ENCODE results near the gene DIS3. TPM values are rescaled to one million over a fixed set of nuclear protein-coding genes. Genes with fewer than 3 reads are reported as not detected.

Gene DIS3
- total RNA-seq = 33.9 and 38.4 TPM in 2 replicates

- peaks cover 12% of the 10 kb centered on the region for H3K4me1 ChIP-seq (ENCODE audit: insufficient read depth, low read length)
- peak; percentile 96 for DNase-seq (ENCODE audit: insufficient read length, low spot score, missing footprints)
- H3K4me2 ChIP-seq (ENCODE audit: insufficient read depth, low read length) = peak within 1 kb of the TSS; percentile 85
- peaks cover 22% of the 10 kb centered on the region for H3K36me3 ChIP-seq (ENCODE audit: insufficient read depth, low read length)
- peaks cover 91% of the 10 kb centered on the region for H3K79me2 ChIP-seq (ENCODE audit: insufficient read depth, low read length)
- H3K4me3 ChIP-seq (ENCODE audit: insufficient read depth, low read length) = peak within 1 kb of the TSS; percentile 93
- H2AFZ ChIP-seq (ENCODE audit: low read length) = peak within 1 kb of the TSS; percentile 95
- no peaks in the 10 kb centered on the region for H3K9me3 ChIP-seq (ENCODE audit: low read depth, low read length)
- H4K20me1 ChIP-seq (ENCODE audit: insufficient read depth, low read length) = peaks cover 8% of the 10 kb centered on the region
- H3K27ac ChIP-seq (ENCODE audit: low read depth, low read length) = peak within 1 kb of the TSS; percentile 81
- peak; percentile 7 for TF ChIP-seq CTCF (IDR thresholded peaks at IDR 0.05; ENCODE audit: extremely low read depth, low read depth, low read length)
- H3K27me3 ChIP-seq (ENCODE audit: insufficient read depth, low read length) = no peaks in the 10 kb centered on the region
Measured at GRCh38 chr13:72781451-72782439, at the start of gene DIS3, which contains the start of gene PIBF1. Gene DIS3, minus strand, starts transcription at chr13:72781900. Its CDS starts 68 bp downstream, at chr13:72781832. Gene PIBF1, plus strand, starts transcription at chr13:72782133. Its CDS starts 1,337 bp downstream, at chr13:72783470.

- no peak for TF ChIP-seq CTCF (IDR thresholded peaks at IDR 0.05; ENCODE audit: extremely low read depth, low read depth, low read length)
- H3K4me1 ChIP-seq (ENCODE audit: insufficient read depth, low read length) = no peaks in the 10 kb centered on the region
- H3K4me2 ChIP-seq (ENCODE audit: insufficient read depth, low read length) = no peak overlapping the region
- H3K79me2 ChIP-seq (ENCODE audit: insufficient read depth, low read length) = no peaks in the 10 kb centered on the region
- peaks cover 14% of the 10 kb centered on the region for H3K36me3 ChIP-seq (ENCODE audit: insufficient read depth, low read length)
- no peaks in the 10 kb centered on the region for H4K20me1 ChIP-seq (ENCODE audit: insufficient read depth, low read length)
- no peak for DNase-seq (ENCODE audit: insufficient read length, low spot score, missing footprints)
- no peaks in the 10 kb centered on the region for H3K27me3 ChIP-seq (ENCODE audit: insufficient read depth, low read length)
- H3K27ac ChIP-seq (ENCODE audit: low read depth, low read length) = no peak overlapping the region
- H2AFZ ChIP-seq (ENCODE audit: low read length) = no peak overlapping the region
- H3K4me3 ChIP-seq (ENCODE audit: insufficient read depth, low read length) = no peak overlapping the region
- no peaks in the 10 kb centered on the region for H3K9me3 ChIP-seq (ENCODE audit: low read depth, low read length)
Measured at GRCh38 chr13:72823724-72824123, 42.0 kb upstream of the DIS3 start.

GRCh38 chr13:72823081-72823480 is 41.4 kb upstream of the DIS3 start:
- TF ChIP-seq CTCF (IDR thresholded peaks at IDR 0.05; ENCODE audit: extremely low read depth, low read depth, low read length) = no peak

GRCh38 chr13:72820898-72821279 is 39.2 kb upstream of the DIS3 start:
- Histone ChIP-seq H3K27ac (ENCODE audit: low read depth, low read length) (no peak overlapping the region), H3K4me2 (ENCODE audit: insufficient read depth, low read length) (no peak overlapping the region), H3K79me2 (ENCODE audit: insufficient read depth, low read length) (no peaks in the 10 kb centered on the region), H3K4me1 (ENCODE audit: insufficient read depth, low read length) (no peaks in the 10 kb centered on the region), H3K4me3 (ENCODE audit: insufficient read depth, low read length) (no peak overlapping the region), H4K20me1 (ENCODE audit: insufficient read depth, low read length) (no peaks in the 10 kb centered on the region), H3K27me3 (ENCODE audit: insufficient read depth, low read length) (no peaks in the 10 kb centered on the region), H3K36me3 (ENCODE audit: insufficient read depth, low read length) (peaks cover 7% of the 10 kb centered on the region), H3K9me3 (ENCODE audit: low read depth, low read length) (no peaks in the 10 kb centered on the region), H2AFZ (ENCODE audit: low read length) (no peak overlapping the region)
- no peak for DNase-seq (ENCODE audit: insufficient read length, low spot score, missing footprints)
- no peak for TF ChIP-seq CTCF (IDR thresholded peaks at IDR 0.05; ENCODE audit: extremely low read depth, low read depth, low read length)

More at GRCh38 chr13:72823081-72823480, 41.4 kb upstream of the DIS3 start:
- no peaks in the 10 kb centered on the region for H3K27me3 ChIP-seq (ENCODE audit: insufficient read depth, low read length)
- H2AFZ ChIP-seq (ENCODE audit: low read length) = no peak overlapping the region
- DNase-seq (ENCODE audit: insufficient read length, low spot score, missing footprints) = no peak
- no peak overlapping the region for H3K4me3 ChIP-seq (ENCODE audit: insufficient read depth, low read length)
- H4K20me1 ChIP-seq (ENCODE audit: insufficient read depth, low read length) = no peaks in the 10 kb centered on the region
- H3K79me2 ChIP-seq (ENCODE audit: insufficient read depth, low read length) = no peaks in the 10 kb centered on the region
- H3K4me2 ChIP-seq (ENCODE audit: insufficient read depth, low read length) = no peak overlapping the region
- H3K9me3 ChIP-seq (ENCODE audit: low read depth, low read length) = no peaks in the 10 kb centered on the region
- peaks cover 14% of the 10 kb centered on the region for H3K36me3 ChIP-seq (ENCODE audit: insufficient read depth, low read length)
- no peak overlapping the region for H3K27ac ChIP-seq (ENCODE audit: low read depth, low read length)
- no peaks in the 10 kb centered on the region for H3K4me1 ChIP-seq (ENCODE audit: insufficient read depth, low read length)

Measured in osteoblast (primary cell).